Panc1 (cell line): Measurements from ENCODE around the gene MPRIP. TPM values are rescaled to one million over a fixed set of nuclear protein-coding genes. Genes with fewer than 3 reads are reported as not detected.

ENCODE experiments used
- ATAC-seq: fragments of 200-7000 bp; cut with Tn5 transposase; 2 replicates; pipeline ENCODE4 v1.9.1; 2020; ENCODE audit warnings: mild to moderate bottlenecking, moderate library complexity
- BruUV-seq: library from RNA; stranded (reverse); fragments of 400-500 nt; replicated peaks from 2 replicates; lab custom pipeline; 2021; lab: Mats Ljungman, UMichigan
- CTCF ChIA-PET: fragments of 300-600 bp; sonication (Branson Sonifier 250); formaldehyde crosslinking; loops from one replicate; lab custom pipeline; 2022; ENCODE audit warnings: antibody characterized with exemption; lab: Charles Lee
- POLR2A ChIA-PET: fragments of 300-600 bp; sonication (Branson Sonifier 250); formaldehyde crosslinking; loops from one replicate; lab custom pipeline; 2022; ENCODE audit warnings: antibody characterized with exemption; lab: Charles Lee
- DNase-seq: peaks from one replicate; pipeline ENCODE4 v3.0.0-alpha.2; 2010; ENCODE audit warnings: low read depth, low spot score
- H3K27ac ChIP-seq: 2 replicates; pipeline ENCODE4 v1.5.1; 2011; ENCODE audit warnings: mild to moderate bottlenecking, low read length, inconsistent platforms
- H3K27me3 ChIP-seq: fragments of 200-500 bp; sonication (Bioruptor generic); 2 replicates; pipeline ENCODE4 v1.6.0; 2014; ENCODE audit warnings: low read length, inconsistent platforms; ENCODE audit not compliant: control insufficient read depth, insufficient read depth
- H3K36me3 ChIP-seq: fragments of 200-500 bp; sonication (Bioruptor generic); 2 replicates; pipeline ENCODE4 v1.5.1; 2014; ENCODE audit warnings: inconsistent platforms, mild to moderate bottlenecking, low read length, moderate library complexity; ENCODE audit not compliant: control insufficient read depth, insufficient read depth
- H3K4me1 ChIP-seq: 2 replicates; pipeline ENCODE4 v1.5.1; 2011; ENCODE audit warnings: inconsistent platforms, mild to moderate bottlenecking, low read length, moderate library complexity; ENCODE audit not compliant: control insufficient read depth, insufficient read depth
- H3K4me3 ChIP-seq, 2 experiments: 2 replicates each; pipeline ENCODE4 v1.5.1; 2011 to 2012; ENCODE audit warnings: low read depth in 2 of 2, low read length in 2 of 2, mild to moderate bottlenecking in 2 of 2, inconsistent platforms in 1 of 2, moderate library complexity in 1 of 2
- H3K9me3 ChIP-seq: fragments of 200-500 bp; sonication (Bioruptor generic); 2 replicates; pipeline ENCODE4 v1.5.1; 2014; ENCODE audit warnings: low read depth, mild to moderate bottlenecking, inconsistent platforms, low read length, moderate library complexity; ENCODE audit not compliant: control insufficient read depth, insufficient read depth
- CTCF ChIP-seq: fragments of 450-650 bp; IDR thresholded peaks from 2 replicates; pipeline ENCODE4 v1.5.1; 2017; ENCODE audit warnings: mild to moderate bottlenecking
- POLR2AphosphoS5 ChIP-seq: IDR thresholded peaks from 2 replicates; pipeline ENCODE4 v1.6.1; 2012; ENCODE audit warnings: mild to moderate bottlenecking, low read depth, low read length, moderate library complexity
- REST ChIP-seq, 2 experiments: IDR thresholded peaks; 2 replicates each; pipeline ENCODE4 v1.6.1; 2011 to 2012; ENCODE audit warnings: low read depth in 2 of 2, control low read depth in 1 of 2, low read length in 1 of 2, mild to moderate bottlenecking in 1 of 2, moderate library complexity in 1 of 2; ENCODE audit not compliant: insufficient read depth in 1 of 2
- SIN3A ChIP-seq: IDR thresholded peaks from 2 replicates; pipeline ENCODE4 v1.6.1; 2012; ENCODE audit warnings: low read depth, mild to moderate bottlenecking, low read length, moderate library complexity, borderline replicate concordance; ENCODE audit not compliant: insufficient read depth
- TCF7L2 ChIP-seq: IDR thresholded peaks from 2 replicates; pipeline ENCODE4 v1.6.1; 2011; ENCODE audit warnings: mild to moderate bottlenecking, low read depth, low read length, inconsistent platforms
- in situ Hi-C: cut with HindIII; loops from 2 replicates; pipeline ENCODE4 v1.10.0; 2016; ENCODE audit warnings: low sequenced_read_pairs, low pct_unique_long_range_greater_than_20kb
- intact Hi-C: fragments of 100-400 bp; cut with micrococcal nuclease; formaldehyde crosslinking; loops from one replicate; pipeline ENCODE4 v1.10.0; 2022; ENCODE audit not compliant: unreplicated experiment
- total RNA-seq: library from RNA; stranded (reverse); gene quantifications from one replicate; pipeline ENCODE4 v1.2.1, GENCODE V29; 2021; ENCODE audit not compliant: unreplicated experiment

MPRIP gene
- total RNA-seq, 1 experiment from 2014 or later = 155 TPM

- in situ Hi-C loops (no loop called here), intact Hi-C loops (no loop called here)
- no peak for DNase-seq
- no peaks in the 10 kb centered on the region for H3K9me3 ChIP-seq
- 0 out of 2 replicates have a peak, but pooled peaks cover 4% of the 10 kb centered on the region for H3K4me1 ChIP-seq
- ChIA-PET CTCF (no interaction called here), POLR2A (no interaction called here)
- no peaks in the 10 kb centered on the region for H3K36me3 ChIP-seq
- no peak for ATAC-seq
- H3K27me3 ChIP-seq = no peaks in the 10 kb centered on the region
- H3K27ac ChIP-seq = no peak overlapping the region
- TF ChIP-seq TCF7L2 = no peak
- TF ChIP-seq REST (IDR thresholded peaks at IDR 0.05; ENCODE audit: insufficient read depth in 1 of 2, low read depth in 2 of 2, low read length in 1 of 2) = no peak
- TF ChIP-seq CTCF = no peak
- TF ChIP-seq SIN3A = no peak
- no peak for TF ChIP-seq POLR2AphosphoS5
- no peak overlapping the region for H3K4me3 ChIP-seq
- BruUV-seq = no TSS peak
These were observed 24.8 kb upstream of the MPRIP start for GRCh38 chr17:17017343-17018014.

- H3K27me3 ChIP-seq = no peaks in the 10 kb centered on the region
- intact Hi-C loops = no loop called here
- H3K27ac ChIP-seq = no peak overlapping the region
- CTCF ChIA-PET = no interaction called here
- no peaks in the 10 kb centered on the region for H3K9me3 ChIP-seq
- H3K4me3 ChIP-seq = no peak overlapping the region
- in situ Hi-C loops = no loop called here
- no peaks in the 10 kb centered on the region for H3K36me3 ChIP-seq
- no peak for DNase-seq
- BruUV-seq = no TSS peak
- POLR2A ChIA-PET = no interaction called here
- 0 out of 2 replicates have a peak, but pooled peaks cover 4% of the 10 kb centered on the region for H3K4me1 ChIP-seq
- ATAC-seq = no peak
- TF ChIP-seq CTCF = no peak
- no peak for TF ChIP-seq TCF7L2
These were observed 24.2 kb upstream of the MPRIP start for GRCh38 chr17:17018021-17018441.
